Measurements from ENCODE around the gene KIAA0930. TPM values are rescaled to one million over a fixed set of nuclear protein-coding genes. Genes with fewer than 3 reads are reported as not detected.
A peak's percentile ranks its signal among the peaks of the same experiment; 100 is the strongest.

The KIAA0930 gene
- total and polyA plus RNA-seq, 2 experiments from 2014 or later, result 8.6 to 50.9 TPM

DNA sequence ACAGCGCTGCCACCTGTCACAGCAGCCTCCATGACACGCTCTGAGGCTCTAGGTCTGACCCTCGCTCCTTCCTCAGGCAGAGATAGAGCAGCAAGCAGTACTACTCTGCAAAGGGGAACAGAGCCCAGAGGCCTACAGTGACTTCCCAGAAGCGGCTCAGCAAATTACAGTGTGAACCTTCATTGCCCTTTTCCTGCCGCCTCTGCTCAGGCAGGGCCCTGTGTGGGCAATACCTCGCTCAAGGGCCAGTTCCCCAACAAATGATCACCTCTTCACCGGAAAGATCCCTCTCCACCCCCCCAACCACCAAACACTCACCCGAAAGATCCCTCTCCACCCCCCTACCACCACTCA, 12.3 kb downstream of the KIAA0930 start:
- H3K4me3 ChIP-seq, result no peak overlapping the region
- H3K36me3 ChIP-seq (ENCODE audit: low read depth), result no peaks in the 10 kb centered on the region
- peaks cover 11% of the 10 kb centered on the region for H3K79me2 ChIP-seq (ENCODE audit: insufficient read depth)
- H3K9me2 ChIP-seq (ENCODE audit: insufficient read depth), result no peaks in the 10 kb centered on the region
- DNase-seq, result no peak
- H3F3A ChIP-seq (ENCODE audit: insufficient read depth), result no peaks in the 10 kb centered on the region
- no peak overlapping the region for H3K4me2 ChIP-seq (ENCODE audit: unreplicated experiment)
- no peak overlapping the region for H2AFZ ChIP-seq
- H3K9ac ChIP-seq, result no peak overlapping the region
- no peaks in the 10 kb centered on the region for H4K20me1 ChIP-seq (ENCODE audit: insufficient read depth)
- WGBS, 2 experiments (ENCODE audit: low coverage in 1 of 2, low lambda C conversion rate in 2 of 2, missing lambda C conversion rate in 2 of 2), result 91 to 92% methylated on average over 5 to 8 of the region's 8 CpGs
- H3K27me3 ChIP-seq (replicated peaks; ENCODE audit: insufficient read depth), result no peaks in the 10 kb centered on the region
- H3K27ac ChIP-seq, result no peak overlapping the region
- peaks cover 9% of the 10 kb centered on the region; the same call in 1 of the 2 replicates for H3K4me1 ChIP-seq (ENCODE audit: insufficient read depth)
- H3K9me3 ChIP-seq (ENCODE audit: low read depth), result no peaks in the 10 kb centered on the region
- in situ Hi-C loops (cut with MboI), result no loop called here
- TF ChIP-seq EZH2phosphoT487 (IDR thresholded peaks at IDR 0.05; ENCODE audit: insufficient read depth, low read depth), result no peak
- TF ChIP-seq EZH2 (IDR thresholded peaks at IDR 0.05; ENCODE audit: insufficient read depth, poor library complexity, severe bottlenecking), result no peak

- Histone ChIP-seq H3K36me3 (ENCODE audit: low read depth) (no peaks in the 10 kb centered on the region), H3K4me2 (ENCODE audit: unreplicated experiment) (no peak overlapping the region), H3K27me3 (replicated peaks; ENCODE audit: insufficient read depth) (no peaks in the 10 kb centered on the region), H3K9ac (no peak overlapping the region), H2AFZ (no peak overlapping the region), H4K20me1 (ENCODE audit: insufficient read depth) (no peaks in the 10 kb centered on the region), H3K79me2 (ENCODE audit: insufficient read depth) (peaks cover 17% of the 10 kb centered on the region), H3F3A (ENCODE audit: insufficient read depth) (no peaks in the 10 kb centered on the region), H3K4me1 (ENCODE audit: insufficient read depth) (peaks cover 9% of the 10 kb centered on the region; the same call in 1 of the 2 replicates), H3K4me3 (no peak overlapping the region), H3K9me2 (ENCODE audit: insufficient read depth) (no peaks in the 10 kb centered on the region), H3K27ac (no peak overlapping the region), H3K9me3 (ENCODE audit: low read depth) (no peaks in the 10 kb centered on the region)
- DNase-seq, result no peak
- WGBS, 2 experiments (ENCODE audit: low coverage in 1 of 2, low lambda C conversion rate in 2 of 2, missing lambda C conversion rate in 2 of 2), result 51 to 54% methylated on average over 14 to 16 of the region's 16 CpGs
- in situ Hi-C loops (cut with MboI), result no loop called here
- TF ChIP-seq EZH2phosphoT487 (IDR thresholded peaks at IDR 0.05; ENCODE audit: insufficient read depth, low read depth) (no peak), EZH2 (IDR thresholded peaks at IDR 0.05; ENCODE audit: insufficient read depth, poor library complexity, severe bottlenecking) (no peak)
These were observed 12.9 kb downstream of the KIAA0930 start for GRCh38 chr22:45227645-45228400.

GRCh38 chr22:45226503-45227186, 14.0 kb downstream of the KIAA0930 start:
- Histone ChIP-seq H3K4me3 (no peak overlapping the region), H4K20me1 (ENCODE audit: insufficient read depth) (no peaks in the 10 kb centered on the region), H3F3A (ENCODE audit: insufficient read depth) (no peaks in the 10 kb centered on the region), H3K9ac (0 out of 2 replicates have a peak overlapping the region, but pooled peaks have one; percentile 26), H3K4me1 (ENCODE audit: insufficient read depth) (peaks cover 9% of the 10 kb centered on the region; the same call in 1 of the 2 replicates), H3K9me3 (ENCODE audit: low read depth) (no peaks in the 10 kb centered on the region), H3K4me2 (ENCODE audit: unreplicated experiment) (no peak overlapping the region), H2AFZ (no peak overlapping the region), H3K9me2 (ENCODE audit: insufficient read depth) (no peaks in the 10 kb centered on the region), H3K27me3 (replicated peaks; ENCODE audit: insufficient read depth) (no peaks in the 10 kb centered on the region), H3K36me3 (ENCODE audit: low read depth) (no peaks in the 10 kb centered on the region), H3K27ac (peak overlapping the region; percentile 28), H3K79me2 (ENCODE audit: insufficient read depth) (peaks cover 29% of the 10 kb centered on the region)
- peak; percentile 66 for DNase-seq
- TF ChIP-seq EZH2phosphoT487 (IDR thresholded peaks at IDR 0.05; ENCODE audit: insufficient read depth, low read depth) (no peak), EZH2 (IDR thresholded peaks at IDR 0.05; ENCODE audit: insufficient read depth, poor library complexity, severe bottlenecking) (no peak)
- in situ Hi-C loops (cut with MboI), result no loop called here
- WGBS, 2 experiments (ENCODE audit: low coverage in 1 of 2, low lambda C conversion rate in 2 of 2, missing lambda C conversion rate in 2 of 2), result 68 to 73% methylated on average over 17 of the region's 17 CpGs

- Histone ChIP-seq H3K36me3 (ENCODE audit: low read depth) (no peaks in the 10 kb centered on the region), H3K9me3 (ENCODE audit: low read depth) (no peaks in the 10 kb centered on the region), H3K4me1 (ENCODE audit: insufficient read depth) (peaks cover 9% of the 10 kb centered on the region; the same call in 1 of the 2 replicates), H3F3A (ENCODE audit: insufficient read depth) (no peaks in the 10 kb centered on the region), H3K79me2 (ENCODE audit: insufficient read depth) (peaks cover 36% of the 10 kb centered on the region), H3K27me3 (replicated peaks; ENCODE audit: insufficient read depth) (no peaks in the 10 kb centered on the region), H3K9me2 (ENCODE audit: insufficient read depth) (no peaks in the 10 kb centered on the region), H2AFZ (no peak overlapping the region), H3K4me3 (no peak overlapping the region), H3K9ac (0 out of 2 replicates have a peak overlapping the region, but pooled peaks have one; percentile 26), H4K20me1 (ENCODE audit: insufficient read depth) (no peaks in the 10 kb centered on the region), H3K4me2 (ENCODE audit: unreplicated experiment) (no peak overlapping the region), H3K27ac (peak overlapping the region; percentile 28)
- WGBS, 2 experiments (ENCODE audit: low coverage in 1 of 2, low lambda C conversion rate in 2 of 2, missing lambda C conversion rate in 2 of 2), result 67 to 72% methylated on average over 25 to 26 of the region's 26 CpGs
- no peak for TF ChIP-seq EZH2phosphoT487 (IDR thresholded peaks at IDR 0.05; ENCODE audit: insufficient read depth, low read depth)
- TF ChIP-seq EZH2 (IDR thresholded peaks at IDR 0.05; ENCODE audit: insufficient read depth, poor library complexity, severe bottlenecking), result no peak
- in situ Hi-C loops (cut with MboI), result no loop called here
- peak; percentile 72 for DNase-seq
These were observed 14.8 kb downstream of the KIAA0930 start for GRCh38 chr22:45225732-45226502.

Data from GM23248 (cell line).